Liver (tissue), 9 donors: ENCODE data around the gene ZSCAN21. TPM values are rescaled to one million over a fixed set of nuclear protein-coding genes. Genes with fewer than 3 reads are reported as not detected.

Experiments
- DNase-seq: peaks from one replicate; pipeline ENCODE4 v3.0.0-alpha.2; 2017; ENCODE audit warnings: low spot score
- H3K27ac ChIP-seq, 2 donors: one replicate each; pipeline ENCODE4 v1.7.0; 2013; ENCODE audit warnings: inconsistent platforms in 2 of 2, low read length in 2 of 2, control low read depth in 1 of 2, low read depth in 1 of 2, mild to moderate bottlenecking in 1 of 2
- H3K27me3 ChIP-seq, 4 donors: one replicate each; pipeline versions ENCODE4 v1.6.1 to v1.7.0; 2013; ENCODE audit warnings: low read length in 3 of 4, inconsistent platforms in 1 of 4, mild to moderate bottlenecking in 1 of 4, moderate library complexity in 1 of 4; ENCODE audit not compliant: control insufficient read depth in 4 of 4, insufficient read depth in 4 of 4
- H3K36me3 ChIP-seq, 4 donors: one replicate each; pipeline versions ENCODE4 v1.6.1 to v1.7.0; 2013; ENCODE audit warnings: low read length in 3 of 4, mild to moderate bottlenecking in 3 of 4, low read depth in 1 of 4, moderate library complexity in 1 of 4; ENCODE audit not compliant: control insufficient read depth in 4 of 4, insufficient read depth in 3 of 4
- H3K4me1 ChIP-seq, 4 donors: one replicate each; pipeline versions ENCODE4 v1.6.1 to v1.7.0; 2013; ENCODE audit warnings: low read length in 3 of 4, mild to moderate bottlenecking in 3 of 4, moderate library complexity in 1 of 4; ENCODE audit not compliant: control insufficient read depth in 4 of 4, insufficient read depth in 4 of 4
- H3K4me3 ChIP-seq, 3 donors: one replicate each; pipeline versions ENCODE4 v1.6.1 to v1.7.0; 2013; ENCODE audit warnings: low read length in 3 of 3, control low read depth in 1 of 3, low read depth in 1 of 3, mild to moderate bottlenecking in 1 of 3
- H3K9ac ChIP-seq, 2 donors: one replicate each; pipeline ENCODE4 v1.7.0; 2013; ENCODE audit warnings: low read length in 2 of 2, mild to moderate bottlenecking in 2 of 2, moderate library complexity in 2 of 2, control low read depth in 1 of 2, low read depth in 1 of 2
- H3K9me3 ChIP-seq, 4 donors: one replicate each; pipeline versions ENCODE4 v1.6.1 to v1.7.0; 2013; ENCODE audit warnings: low read length in 3 of 4; ENCODE audit not compliant: control insufficient read depth in 4 of 4
- FOXA1 ChIP-seq: IDR thresholded peaks from 2 replicates; pipeline ENCODE4 v1.6.1; 2016; ENCODE audit warnings: antibody characterized with exemption
- FOXA2 ChIP-seq: IDR thresholded peaks from 2 replicates; pipeline ENCODE4 v1.6.1; 2016; ENCODE audit warnings: antibody characterized with exemption
- GABPA ChIP-seq, 2 donors: IDR thresholded peaks in 1 of 2; conservative IDR thresholded peaks in 1 of 2; 2 replicates each; pipeline ENCODE4 v1.6.1; 2016; ENCODE audit warnings: antibody characterized with exemption in 2 of 2, mild to moderate bottlenecking in 1 of 2, moderate library complexity in 1 of 2
- HNF4G ChIP-seq: IDR thresholded peaks from 2 replicates; pipeline ENCODE4 v1.6.1; 2016; ENCODE audit warnings: antibody characterized with exemption
- JUND ChIP-seq, 2 donors: IDR thresholded peaks; 2 replicates each; pipeline ENCODE4 v1.6.1; 2016; ENCODE audit warnings: antibody characterized with exemption in 2 of 2
- SP1 ChIP-seq: IDR thresholded peaks from 2 replicates; pipeline ENCODE4 v1.6.1; 2018; ENCODE audit warnings: antibody characterized with exemption, mild to moderate bottlenecking
- YY1 ChIP-seq: IDR thresholded peaks from 2 replicates; pipeline ENCODE4 v1.6.1; 2016; ENCODE audit warnings: antibody characterized with exemption, mild to moderate bottlenecking
- WGBS: extraction: QIAGEN DNeasy Blood & Tissue Kit; methylation state at CpG from one replicate; pipeline ENCODE4 v1.1.7; 2013; 5-methylcytosine and 5-hydroxymethylcytosine counted together
- polyA plus RNA-seq, 2 donors: library from polyadenylated mRNA; stranded (reverse) in 1 of 2; unstranded in 1 of 2; fragments of 200-250 nt in 1 of 2; fragments of >200 nt in 1 of 2; fragmentation: Nextera tagmentation in 1 of 2; extraction: Ambion mirVana in 1 of 2; gene quantifications; one replicate each; pipeline versions ENCODE4 v1.2.1 to v1.2.3, GENCODE V29; 2013 to 2015
- total RNA-seq, 2 donors: library from RNA; depleted of rRNA; stranded (reverse); fragments of >200 nt; gene quantifications; one replicate each; pipeline ENCODE4 v1.2.3, GENCODE V29; 2014
- TF ChIP-seq, protein P1 (sequence below): IDR thresholded peaks from 2 replicates; pipeline ENCODE4 v1.6.1; 2016; ENCODE audit warnings: antibody characterized with exemption, mild to moderate bottlenecking
- TF ChIP-seq, protein P2 (sequence below): IDR thresholded peaks from 2 replicates; pipeline ENCODE4 v1.6.1; 2016; ENCODE audit warnings: antibody characterized with exemption
- TF ChIP-seq, protein P3 (sequence below): fragments of 150-350 bp; IDR thresholded peaks from 2 replicates; pipeline ENCODE4 v1.5.1; 2017; ENCODE audit warnings: improper control_type of control experiment, low read depth, low read length; ENCODE audit not compliant: missing input control
- TF ChIP-seq, protein P4 (sequence below): IDR thresholded peaks from 2 replicates; pipeline ENCODE4 v1.6.1; 2016; ENCODE audit warnings: antibody characterized with exemption
- donor health status: healthy.
- donor health status: healthy.
- donor health status: healthy.
- donor health status: healthy.
- donor health status: healthy.

Gene ZSCAN21
- total and polyA plus RNA-seq, 4 donors = 4.6 to 8.6 (median 6.9) TPM

DNA sequence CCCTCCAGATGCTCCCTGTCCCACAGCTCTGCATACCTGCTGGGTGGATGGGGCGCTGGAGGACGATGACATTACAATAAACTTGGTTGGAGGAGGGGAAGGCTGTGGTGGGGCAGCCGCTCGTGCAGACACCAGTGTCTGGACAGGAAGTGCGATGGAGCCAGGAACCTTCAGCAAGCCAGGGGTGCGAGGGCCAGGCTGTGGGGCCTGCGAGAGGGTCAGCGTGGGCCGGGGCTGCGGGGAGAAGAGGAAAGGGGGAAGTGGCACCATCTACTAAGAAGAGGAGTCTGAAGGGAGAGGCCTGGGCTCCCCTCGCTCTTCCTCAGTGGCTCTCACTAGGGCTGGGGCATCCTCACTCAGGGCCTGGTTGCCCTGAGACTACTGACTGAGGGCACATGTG is 58.3 kb downstream of the ZSCAN21 start (continued):
- TF ChIP-seq, protein P1, sequence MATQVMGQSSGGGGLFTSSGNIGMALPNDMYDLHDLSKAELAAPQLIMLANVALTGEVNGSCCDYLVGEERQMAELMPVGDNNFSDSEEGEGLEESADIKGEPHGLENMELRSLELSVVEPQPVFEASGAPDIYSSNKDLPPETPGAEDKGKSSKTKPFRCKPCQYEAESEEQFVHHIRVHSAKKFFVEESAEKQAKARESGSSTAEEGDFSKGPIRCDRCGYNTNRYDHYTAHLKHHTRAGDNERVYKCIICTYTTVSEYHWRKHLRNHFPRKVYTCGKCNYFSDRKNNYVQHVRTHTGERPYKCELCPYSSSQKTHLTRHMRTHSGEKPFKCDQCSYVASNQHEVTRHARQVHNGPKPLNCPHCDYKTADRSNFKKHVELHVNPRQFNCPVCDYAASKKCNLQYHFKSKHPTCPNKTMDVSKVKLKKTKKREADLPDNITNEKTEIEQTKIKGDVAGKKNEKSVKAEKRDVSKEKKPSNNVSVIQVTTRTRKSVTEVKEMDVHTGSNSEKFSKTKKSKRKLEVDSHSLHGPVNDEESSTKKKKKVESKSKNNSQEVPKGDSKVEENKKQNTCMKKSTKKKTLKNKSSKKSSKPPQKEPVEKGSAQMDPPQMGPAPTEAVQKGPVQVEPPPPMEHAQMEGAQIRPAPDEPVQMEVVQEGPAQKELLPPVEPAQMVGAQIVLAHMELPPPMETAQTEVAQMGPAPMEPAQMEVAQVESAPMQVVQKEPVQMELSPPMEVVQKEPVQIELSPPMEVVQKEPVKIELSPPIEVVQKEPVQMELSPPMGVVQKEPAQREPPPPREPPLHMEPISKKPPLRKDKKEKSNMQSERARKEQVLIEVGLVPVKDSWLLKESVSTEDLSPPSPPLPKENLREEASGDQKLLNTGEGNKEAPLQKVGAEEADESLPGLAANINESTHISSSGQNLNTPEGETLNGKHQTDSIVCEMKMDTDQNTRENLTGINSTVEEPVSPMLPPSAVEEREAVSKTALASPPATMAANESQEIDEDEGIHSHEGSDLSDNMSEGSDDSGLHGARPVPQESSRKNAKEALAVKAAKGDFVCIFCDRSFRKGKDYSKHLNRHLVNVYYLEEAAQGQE = no peak
- TF ChIP-seq FOXA2 = no peak
- TF ChIP-seq SP1 = no peak
- TF ChIP-seq YY1 = no peak

DNA sequence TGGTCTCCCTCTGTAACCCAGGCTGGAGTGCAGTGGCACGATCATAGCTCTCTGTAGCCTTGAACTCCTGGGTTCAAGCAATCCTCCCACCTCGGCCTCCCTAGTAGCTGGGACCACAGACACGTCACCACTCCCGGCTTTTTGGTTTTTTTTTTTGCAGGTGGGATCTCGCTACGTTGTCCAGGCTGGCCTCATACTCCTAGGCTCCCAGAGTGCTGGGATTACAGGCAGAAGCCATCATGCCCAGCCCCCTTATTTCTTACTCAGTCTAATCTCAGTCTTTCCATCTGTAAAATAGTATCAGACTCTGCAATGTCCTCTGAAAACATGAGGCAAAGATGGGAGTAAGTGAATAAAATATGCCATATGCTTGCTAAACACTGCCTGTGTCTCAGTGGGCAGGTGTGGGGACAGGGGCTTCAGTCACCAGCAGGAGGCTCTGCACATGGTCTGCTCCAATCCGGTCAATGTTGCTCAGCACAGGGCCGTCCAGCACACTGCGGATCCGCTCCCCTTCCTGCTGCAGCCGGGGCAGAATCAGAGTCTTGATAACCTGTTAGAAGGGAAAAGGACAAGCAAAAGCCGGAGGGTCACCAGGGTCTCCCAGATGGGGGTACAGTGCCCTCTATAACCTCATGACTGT is 60.1 kb downstream of the ZSCAN21 start:
- H3K9me3 ChIP-seq = no peaks in the 10 kb centered on the region
- no peaks in the 10 kb centered on the region for H3K27me3 ChIP-seq
- H3K27ac ChIP-seq = no peak overlapping the region
- H3K4me1 ChIP-seq = no peaks in the 10 kb centered on the region
- H3K36me3 ChIP-seq = peaks cover 3 to 58% (median 25%) of the 10 kb centered on the region in 4 donors
- TF ChIP-seq FOXA2 (no peak), SP1 (no peak), HNF4G (no peak), GABPA (IDR thresholded peaks at IDR 0.05 in 1 of 2, conservative IDR thresholded peaks at IDR 0.05 in 1 of 2) (no peak)
- TF ChIP-seq, protein P2, sequence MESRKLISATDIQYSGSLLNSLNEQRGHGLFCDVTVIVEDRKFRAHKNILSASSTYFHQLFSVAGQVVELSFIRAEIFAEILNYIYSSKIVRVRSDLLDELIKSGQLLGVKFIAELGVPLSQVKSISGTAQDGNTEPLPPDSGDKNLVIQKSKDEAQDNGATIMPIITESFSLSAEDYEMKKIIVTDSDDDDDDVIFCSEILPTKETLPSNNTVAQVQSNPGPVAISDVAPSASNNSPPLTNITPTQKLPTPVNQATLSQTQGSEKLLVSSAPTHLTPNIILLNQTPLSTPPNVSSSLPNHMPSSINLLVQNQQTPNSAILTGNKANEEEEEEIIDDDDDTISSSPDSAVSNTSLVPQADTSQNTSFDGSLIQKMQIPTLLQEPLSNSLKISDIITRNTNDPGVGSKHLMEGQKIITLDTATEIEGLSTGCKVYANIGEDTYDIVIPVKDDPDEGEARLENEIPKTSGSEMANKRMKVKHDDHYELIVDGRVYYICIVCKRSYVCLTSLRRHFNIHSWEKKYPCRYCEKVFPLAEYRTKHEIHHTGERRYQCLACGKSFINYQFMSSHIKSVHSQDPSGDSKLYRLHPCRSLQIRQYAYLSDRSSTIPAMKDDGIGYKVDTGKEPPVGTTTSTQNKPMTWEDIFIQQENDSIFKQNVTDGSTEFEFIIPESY = no peak
- TF ChIP-seq, protein P3, sequence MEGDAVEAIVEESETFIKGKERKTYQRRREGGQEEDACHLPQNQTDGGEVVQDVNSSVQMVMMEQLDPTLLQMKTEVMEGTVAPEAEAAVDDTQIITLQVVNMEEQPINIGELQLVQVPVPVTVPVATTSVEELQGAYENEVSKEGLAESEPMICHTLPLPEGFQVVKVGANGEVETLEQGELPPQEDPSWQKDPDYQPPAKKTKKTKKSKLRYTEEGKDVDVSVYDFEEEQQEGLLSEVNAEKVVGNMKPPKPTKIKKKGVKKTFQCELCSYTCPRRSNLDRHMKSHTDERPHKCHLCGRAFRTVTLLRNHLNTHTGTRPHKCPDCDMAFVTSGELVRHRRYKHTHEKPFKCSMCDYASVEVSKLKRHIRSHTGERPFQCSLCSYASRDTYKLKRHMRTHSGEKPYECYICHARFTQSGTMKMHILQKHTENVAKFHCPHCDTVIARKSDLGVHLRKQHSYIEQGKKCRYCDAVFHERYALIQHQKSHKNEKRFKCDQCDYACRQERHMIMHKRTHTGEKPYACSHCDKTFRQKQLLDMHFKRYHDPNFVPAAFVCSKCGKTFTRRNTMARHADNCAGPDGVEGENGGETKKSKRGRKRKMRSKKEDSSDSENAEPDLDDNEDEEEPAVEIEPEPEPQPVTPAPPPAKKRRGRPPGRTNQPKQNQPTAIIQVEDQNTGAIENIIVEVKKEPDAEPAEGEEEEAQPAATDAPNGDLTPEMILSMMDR = no peak
- DNase-seq = no peak
- H3K4me3 ChIP-seq = no peak overlapping the region
- 87% methylated on average over 12 of the region's 12 CpGs for WGBS
- H3K9ac ChIP-seq = no peak overlapping the region

DNA sequence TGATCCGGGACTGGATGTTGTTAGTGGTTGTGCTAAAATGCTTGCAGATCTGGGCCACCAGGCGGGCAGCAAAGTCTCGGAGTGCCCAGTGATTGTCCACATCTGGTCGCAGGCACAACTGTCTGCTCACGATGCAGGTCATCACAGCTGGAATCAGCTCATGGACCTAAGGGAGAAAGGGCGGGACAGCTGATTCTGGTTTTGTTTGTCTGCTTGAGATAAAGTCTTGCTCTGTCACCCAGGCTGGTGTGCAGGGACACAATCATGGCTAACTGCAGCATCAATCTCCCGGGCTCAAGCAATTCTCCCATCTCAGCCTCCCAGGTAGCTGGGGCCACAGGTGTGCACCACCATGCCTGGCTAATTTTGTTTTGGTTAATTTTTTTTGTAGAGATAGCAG is 61.6 kb downstream of the ZSCAN21 start:
- no peak for DNase-seq
- Histone ChIP-seq H3K9ac (no peak overlapping the region), H3K4me3 (no peak overlapping the region), H3K4me1 (no peaks in the 10 kb centered on the region), H3K27me3 (no peaks in the 10 kb centered on the region), H3K9me3 (no peaks in the 10 kb centered on the region), H3K27ac (no peak overlapping the region), H3K36me3 (peaks cover 3 to 49% (median 23%) of the 10 kb centered on the region in 4 donors)
- TF ChIP-seq JUND (IDR thresholded peaks at IDR 0.05) (no peak), HNF4G (no peak), FOXA1 (no peak)
- TF ChIP-seq, protein P4, sequence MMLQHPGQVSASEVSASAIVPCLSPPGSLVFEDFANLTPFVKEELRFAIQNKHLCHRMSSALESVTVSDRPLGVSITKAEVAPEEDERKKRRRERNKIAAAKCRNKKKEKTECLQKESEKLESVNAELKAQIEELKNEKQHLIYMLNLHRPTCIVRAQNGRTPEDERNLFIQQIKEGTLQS = no peak
- WGBS = 97% methylated on average over 7 of the region's 7 CpGs
